ENCODE results near the gene ADAMTS2. TPM values are rescaled to one million over a fixed set of nuclear protein-coding genes. Genes with fewer than 3 reads are reported as not detected.

ADAMTS2 gene
- total and polyA plus RNA-seq, 2 of the 4 experiments (the other 2 are of a cell fraction): 19.0 to 58.8 TPM

DNA sequence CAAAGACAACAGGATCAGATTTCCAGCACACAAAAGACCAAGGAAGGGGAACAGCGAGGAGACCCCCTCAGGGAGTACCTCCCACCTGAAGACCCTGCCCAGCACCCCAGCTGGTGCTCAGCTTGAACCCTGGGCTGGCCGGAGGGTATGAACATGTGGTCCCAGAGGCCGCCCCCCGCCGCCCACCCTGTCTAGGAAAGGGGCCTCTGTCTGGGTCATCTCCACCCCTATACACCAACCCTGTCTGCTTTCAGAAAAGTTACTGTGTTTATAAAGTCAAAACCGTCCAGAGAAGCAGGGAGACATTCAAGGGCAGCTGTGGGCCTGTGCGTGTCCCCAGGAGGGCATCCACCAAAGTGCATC is 72.2 kb downstream of the ADAMTS2 start:
- no peak for TF ChIP-seq MAFK (IDR thresholded peaks at IDR 0.05; ENCODE audit: low read depth, low read length)
- no peak for TF ChIP-seq RAD21 (IDR thresholded peaks at IDR 0.05; ENCODE audit: low read length)
- TF ChIP-seq RFX5 (IDR thresholded peaks at IDR 0.05; ENCODE audit: low read depth, low read length): no peak
- TF ChIP-seq, protein P1, sequence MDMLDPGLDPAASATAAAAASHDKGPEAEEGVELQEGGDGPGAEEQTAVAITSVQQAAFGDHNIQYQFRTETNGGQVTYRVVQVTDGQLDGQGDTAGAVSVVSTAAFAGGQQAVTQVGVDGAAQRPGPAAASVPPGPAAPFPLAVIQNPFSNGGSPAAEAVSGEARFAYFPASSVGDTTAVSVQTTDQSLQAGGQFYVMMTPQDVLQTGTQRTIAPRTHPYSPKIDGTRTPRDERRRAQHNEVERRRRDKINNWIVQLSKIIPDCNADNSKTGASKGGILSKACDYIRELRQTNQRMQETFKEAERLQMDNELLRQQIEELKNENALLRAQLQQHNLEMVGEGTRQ (IDR thresholded peaks at IDR 0.05; ENCODE audit: low read depth, low read length): no peak
- TF ChIP-seq BHLHE40 (IDR thresholded peaks at IDR 0.05; ENCODE audit: low read depth, low read length): no peak
- no peak for TF ChIP-seq POLR2A (IDR thresholded peaks at IDR 0.05; ENCODE audit: low read depth, low read length)
- no peak for TF ChIP-seq NFE2L2 (IDR thresholded peaks at IDR 0.05; ENCODE audit: low read depth, low read length)
- TF ChIP-seq, protein P2, sequence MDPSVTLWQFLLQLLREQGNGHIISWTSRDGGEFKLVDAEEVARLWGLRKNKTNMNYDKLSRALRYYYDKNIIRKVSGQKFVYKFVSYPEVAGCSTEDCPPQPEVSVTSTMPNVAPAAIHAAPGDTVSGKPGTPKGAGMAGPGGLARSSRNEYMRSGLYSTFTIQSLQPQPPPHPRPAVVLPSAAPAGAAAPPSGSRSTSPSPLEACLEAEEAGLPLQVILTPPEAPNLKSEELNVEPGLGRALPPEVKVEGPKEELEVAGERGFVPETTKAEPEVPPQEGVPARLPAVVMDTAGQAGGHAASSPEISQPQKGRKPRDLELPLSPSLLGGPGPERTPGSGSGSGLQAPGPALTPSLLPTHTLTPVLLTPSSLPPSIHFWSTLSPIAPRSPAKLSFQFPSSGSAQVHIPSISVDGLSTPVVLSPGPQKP (IDR thresholded peaks at IDR 0.05; ENCODE audit: borderline replicate concordance, low read depth, low read length): no peak
- TF ChIP-seq MXI1 (IDR thresholded peaks at IDR 0.05; ENCODE audit: borderline replicate concordance, low read depth, low read length): no peak
- TF ChIP-seq FOS (IDR thresholded peaks at IDR 0.05; ENCODE audit: low read depth, low read length): no peak
- Histone ChIP-seq H3K56ac (ENCODE audit: extremely low read depth, insufficient read depth, low read length) (no peak overlapping the region), H2BK20ac (ENCODE audit: low read depth, low read length) (no peak overlapping the region), H4K8ac (ENCODE audit: low read depth in 2 of 2, low read length in 2 of 2) (peak overlapping the region; percentile 30 to 83; a peak in 2 of 4 replicates), H3K4me2 (ENCODE audit: low read depth, low read length) (no peak overlapping the region), H3K18ac (ENCODE audit: low read depth, low read length) (no peak overlapping the region; the same call in 1 of the 2 replicates), H4K20me1 (ENCODE audit: insufficient read depth, low read length) (no peaks in the 10 kb centered on the region), H2BK15ac (ENCODE audit: low read depth, low read length) (peak overlapping the region; percentile 3; the same call in 2 of the 3 replicates), H3K14ac (replicated peaks; ENCODE audit: low read depth, low read length) (0 out of 2 replicates have a peak overlapping the region, but pooled peaks have one; percentile 81), H2AK9ac (replicated peaks; ENCODE audit: low read depth, low read length, poor library complexity) (peak overlapping the region; percentile 2), H3K23ac (ENCODE audit: low read depth, low read length) (no peak overlapping the region), H3K4ac (ENCODE audit: low read depth, low read length) (peak overlapping the region; percentile 98), H2AFZ (replicated peaks; ENCODE audit: low read length, poor library complexity) (peak overlapping the region; percentile 4), H3K27me3 (ENCODE audit: control insufficient read depth, insufficient read depth, low read length) (no peaks in the 10 kb centered on the region), H2BK120ac (ENCODE audit: low read depth, low read length) (peak overlapping the region; percentile 97), H2AK5ac (ENCODE audit: low read depth, low read length) (peak overlapping the region; percentile 92), H3K36me3 (ENCODE audit: control insufficient read depth, insufficient read depth, low read length) (peaks cover 6% of the 10 kb centered on the region; the same call in 1 of the 2 replicates), H4K91ac (ENCODE audit: insufficient read depth, low read depth, low read length) (peak overlapping the region; percentile 96), H4K5ac (ENCODE audit: low read depth, low read length) (peak overlapping the region; percentile 0; the same call in 1 of the 2 replicates), H3K9ac (ENCODE audit: low read depth, low read length) (no peak overlapping the region; the same call in 1 of the 2 replicates), H3K9me3 (ENCODE audit: control insufficient read depth, insufficient read depth, low read length) (no peaks in the 10 kb centered on the region), H3K4me1 (ENCODE audit: control insufficient read depth, insufficient read depth, low read length) (peaks cover 67% of the 10 kb centered on the region), H3K79me1 (ENCODE audit: low read depth in 1 of 2, low read length in 2 of 2) (peaks cover 35 to 86% of the 10 kb centered on the region in 2 experiments), H3K9me1 (ENCODE audit: insufficient read depth, low read length) (peaks cover 63% of the 10 kb centered on the region), H2BK5ac (ENCODE audit: low read depth, low read length, poor library complexity, severe bottlenecking) (peak overlapping the region; percentile 95), H3K27ac (ENCODE audit: insufficient read depth, low read length) (peak overlapping the region; percentile 93; the same call in 1 of the 2 replicates), H3K4me3 (ENCODE audit: insufficient read depth, low read depth, low read length) (no peak overlapping the region)
- in situ Hi-C loops (cut with MboI; ENCODE audit: low sequenced_read_pairs): no loop called here
- no peak for ATAC-seq (ENCODE audit: low read depth)
- POLR2A ChIA-PET (ENCODE audit: unreplicated experiment): no interaction called here
- intact Hi-C loops (cut with micrococcal nuclease): no loop called here
- no TSS peak for BruUV-seq (replicated peaks)
- dilution Hi-C loops (cut with HindIII; ENCODE audit: low sequenced_read_pairs, unreplicated experiment): no loop called here
- DNase-seq: no peak
- CTCF ChIA-PET: no interaction called here
- WGBS, 2 experiments (ENCODE audit: extremely low coverage in 2 of 2, insufficient read length in 1 of 2): 83% methylated on average over 1 of the region's 7 CpGs; no CpG with 5 or more reads in 1 of the 2 experiments
